Ovary (tissue), 9 donors: ENCODE data around the gene MEIS1. TPM values are rescaled to one million over a fixed set of nuclear protein-coding genes. Genes with fewer than 3 reads are reported as not detected.

Experiments used
- DNase-seq, 5 donors: peaks; one replicate each; pipeline ENCODE4 v3.0.0-alpha.2; 2019 to 2020
- H3K27ac ChIP-seq, 2 donors: fragments of 200-600 bp; one replicate each; pipeline versions ENCODE4 v1.5.1 to v1.8.0; 2019 to 2022
- H3K27me3 ChIP-seq: fragments of 200-600 bp; one replicate; pipeline ENCODE4 v1.8.0; 2022
- H3K36me3 ChIP-seq: fragments of 200-600 bp; sonication (generic); one replicate; pipeline ENCODE4 v1.5.1; 2019
- H3K4me1 ChIP-seq: one replicate; pipeline ENCODE4 v1.8.1; 2013; ENCODE audit warnings: mild to moderate bottlenecking, moderate library complexity; ENCODE audit not compliant: insufficient read depth
- H3K4me3 ChIP-seq: fragments of 200-600 bp; sonication (generic); one replicate; pipeline ENCODE4 v1.5.1; 2017
- H3K9me3 ChIP-seq, 2 donors: fragments of 200-600 bp in 1 of 2; sonication (generic) in 1 of 2; one replicate each; pipeline versions ENCODE4 v1.5.1 to v1.8.1; 2013 to 2019; ENCODE audit warnings: mild to moderate bottlenecking in 1 of 2, moderate library complexity in 1 of 2
- CTCF ChIP-seq, 3 donors: fragments of 450-650 bp in 2 of 3; fragments of 200-600 bp in 1 of 3; IDR thresholded peaks; one replicate each; pipeline versions ENCODE4 v1.5.1 to v1.8.0; 2016 to 2022; ENCODE audit warnings: antibody characterized with exemption in 3 of 3, mild to moderate bottlenecking in 1 of 3
- EP300 ChIP-seq: sonication (generic); formaldehyde crosslinking; IDR thresholded peaks from one replicate; pipeline ENCODE4 v1.6.1; 2017; ENCODE audit warnings: antibody characterized with exemption
- POLR2A ChIP-seq: fragments of 450-650 bp; IDR thresholded peaks from one replicate; pipeline ENCODE4 v1.6.1; 2017; ENCODE audit warnings: antibody characterized with exemption, mild to moderate bottlenecking, moderate library complexity
- WGBS, 3 donors: extraction: QIAGEN DNeasy Blood & Tissue Kit in 1 of 3; methylation state at CpG; one replicate each; pipeline versions ENCODE4 v1.1.5 to v1.1.7; 2013 to 2017; 5-methylcytosine and 5-hydroxymethylcytosine counted together
- intact Hi-C, 4 donors: fragments of 100-400 bp; cut with DNase I; formaldehyde crosslinking; loops; one replicate each; pipeline versions ENCODE4 v1.11.0 to v1.15.1; 2022 to 2023
- polyA plus RNA-seq, 2 donors: library from polyadenylated mRNA; stranded (reverse); fragments of 200-250 nt in 1 of 2; fragments of 350-450 nt in 1 of 2; fragmentation: Illumina TruSeq in 1 of 2; extraction: RNeasy Lipid Tissue Mini Kit (QIAGEN cat#74804) in 1 of 2; gene quantifications; one replicate each; pipeline ENCODE4 v1.2.3, GENCODE V29; 2013 to 2014
- total RNA-seq, 7 donors: library from RNA; depleted of rRNA in 2 of 7; stranded (reverse); fragments of >200 nt in 2 of 7; fragmentation: NEBNext Ultra II Directional in 3 of 7; extraction: Animal tissue kit (Norgen Biotek cat#: 25700) in 3 of 7; gene quantifications; one replicate each; pipeline versions ENCODE4 v1.1.0 to v1.2.4, GENCODE V29; 2016 to 2023
- donor health status: DM: no; HTN: no; CAD: no; lungs with moderate emphysema.
- donor health status: DM: no; HTN: no; CAD: no.
- donor health status: Bipolar disorder and iron deficiency.
- donor health status: DM: yes; HTN: yes; CAD: no.
- donor health status: DM: no; HTN: no; CAD: no.
- donor health status: DM: yes; HTN: yes; CAD: no.

The MEIS1 gene
- total and polyA plus RNA-seq, 9 donors = 19.4 to 163 (median 80.4) TPM

GRCh38 chr2:66569974-66570373 is 135.0 kb downstream of the MEIS1 start:
- intact Hi-C loops = loop anchor here in 2 of 4 donors (10.0 kb wide), 3 partner anchors 845 to 1275 kb away; no protein-coding TSS in a partner anchor
- H3K4me1 ChIP-seq = peaks cover 2% of the 10 kb centered on the region
- H3K27ac ChIP-seq = no peak overlapping the region
- 59 to 83% (median 75%) methylated on average over 2 of the region's 2 CpGs for WGBS, 3 donors
- no peaks in the 10 kb centered on the region for H3K9me3 ChIP-seq
- no peaks in the 10 kb centered on the region for H3K36me3 ChIP-seq
- no peak for DNase-seq
- no peaks in the 10 kb centered on the region for H3K27me3 ChIP-seq
- H3K4me3 ChIP-seq = no peak overlapping the region
- no peak for TF ChIP-seq CTCF (IDR thresholded peaks at IDR 0.05)
- no peak for TF ChIP-seq EP300
- no peak for TF ChIP-seq POLR2A

GRCh38 chr2:66570471-66570870 is 135.5 kb downstream of the MEIS1 start:
- WGBS, 3 donors = 87 to 97% (median 95%) methylated on average over 3 of the region's 3 CpGs
- Histone ChIP-seq H3K4me1 (peaks cover 2% of the 10 kb centered on the region), H3K4me3 (no peak overlapping the region), H3K36me3 (no peaks in the 10 kb centered on the region), H3K27ac (no peak overlapping the region), H3K9me3 (no peaks in the 10 kb centered on the region), H3K27me3 (no peaks in the 10 kb centered on the region)
- intact Hi-C loops = loop anchor here in 2 of 4 donors (10.0 kb wide), 3 partner anchors 846 to 1274 kb away; no protein-coding TSS in a partner anchor
- TF ChIP-seq POLR2A (no peak), EP300 (no peak), CTCF (IDR thresholded peaks at IDR 0.05) (no peak)
- DNase-seq = no peak

- intact Hi-C loops = loop anchor here in 2 of 4 donors (10.0 kb wide), 3 partner anchors 847 to 1273 kb away; no protein-coding TSS in a partner anchor
- TF ChIP-seq CTCF (IDR thresholded peaks at IDR 0.05) = no peak
- no peak for TF ChIP-seq EP300
- TF ChIP-seq POLR2A = no peak
- Histone ChIP-seq H3K27ac (no peak overlapping the region), H3K4me1 (peaks cover 4% of the 10 kb centered on the region), H3K9me3 (no peaks in the 10 kb centered on the region), H3K27me3 (no peaks in the 10 kb centered on the region), H3K4me3 (no peak overlapping the region), H3K36me3 (no peaks in the 10 kb centered on the region)
- no peak for DNase-seq
- WGBS, 3 donors = 73 to 86% (median 85%) methylated on average over 6 of the region's 6 CpGs
Observed at GRCh38 chr2:66571918-66572317, 137.0 kb downstream of the MEIS1 start.

GRCh38 chr2:66572391-66572790 is 137.5 kb downstream of the MEIS1 start:
- H3K27me3 ChIP-seq = no peaks in the 10 kb centered on the region
- no peak overlapping the region for H3K4me3 ChIP-seq
- no peak overlapping the region for H3K27ac ChIP-seq
- TF ChIP-seq EP300 (no peak), POLR2A (no peak), CTCF (IDR thresholded peaks at IDR 0.05) (no peak)
- no peak for DNase-seq
- intact Hi-C loops = loop anchor here in 2 of 4 donors (10.0 kb wide), 3 partner anchors 848 to 1272 kb away; no protein-coding TSS in a partner anchor
- WGBS, 3 donors = 57 to 62% (median 61%) methylated on average over 3 of the region's 3 CpGs
- no peaks in the 10 kb centered on the region for H3K9me3 ChIP-seq
- no peaks in the 10 kb centered on the region for H3K36me3 ChIP-seq
- H3K4me1 ChIP-seq = peaks cover 4% of the 10 kb centered on the region
